Esophagus (tissue), 2 donors: ENCODE results near the gene ANTXRL. TPM values are rescaled to one million over a fixed set of nuclear protein-coding genes. Genes with fewer than 3 reads are reported as not detected.
"Not testable (repeated sequence)": the region's sequence is repeated elsewhere in the genome, so short reads cannot be mapped to it uniquely, and the experiment has no call there.

Source experiments
- H3K27ac ChIP-seq, 2 donors: one replicate each; pipeline ENCODE4 v1.5.1; 2013; ENCODE audit warnings: low read depth in 2 of 2, mild to moderate bottlenecking in 2 of 2, inconsistent platforms in 1 of 2, low read length in 1 of 2, moderate library complexity in 1 of 2
- H3K27me3 ChIP-seq, 2 donors: one replicate each; pipeline ENCODE4 v1.6.1; 2013; ENCODE audit warnings: low read length in 2 of 2, control low read depth in 1 of 2, mild to moderate bottlenecking in 1 of 2; ENCODE audit not compliant: insufficient read depth in 2 of 2, control insufficient read depth in 1 of 2
- H3K36me3 ChIP-seq, 2 donors: one replicate each; pipeline ENCODE4 v1.6.1; 2013; ENCODE audit warnings: low read length in 1 of 2; ENCODE audit not compliant: control insufficient read depth in 2 of 2, insufficient read depth in 2 of 2
- H3K4me1 ChIP-seq, 2 donors: one replicate each; pipeline ENCODE4 v1.6.1; 2013; ENCODE audit warnings: low read length in 1 of 2; ENCODE audit not compliant: control insufficient read depth in 2 of 2, insufficient read depth in 2 of 2
- H3K4me3 ChIP-seq, 2 donors: one replicate each; pipeline ENCODE4 v1.5.1; 2013; ENCODE audit warnings: low read length in 2 of 2, mild to moderate bottlenecking in 2 of 2, low read depth in 1 of 2, moderate library complexity in 1 of 2
- H3K9me3 ChIP-seq, 2 donors: one replicate each; pipeline ENCODE4 v1.6.1; 2013; ENCODE audit warnings: mild to moderate bottlenecking in 2 of 2, low read depth in 1 of 2, low read length in 1 of 2, moderate library complexity in 1 of 2; ENCODE audit not compliant: control insufficient read depth in 2 of 2, insufficient read depth in 1 of 2
- WGBS, 2 donors: extraction: QIAGEN DNeasy Blood & Tissue Kit; methylation state at CpG; one replicate each; pipeline ENCODE4 v1.1.7; 2013; 5-methylcytosine and 5-hydroxymethylcytosine counted together
- polyA plus RNA-seq, 2 donors: library from polyadenylated mRNA; stranded (reverse); fragments of 200-250 nt; gene quantifications; one replicate each; pipeline ENCODE4 v1.2.3, GENCODE V29; 2013
- donor health status: healthy with polysubstance abuse.
- donor health status: Bipolar disorder and iron deficiency.

ANTXRL gene
- polyA plus RNA-seq, 2 donors: 0.12 TPM; not detected in 1

GRCh38 chr10:46247808-46248569 lies 38.8 kb upstream of the ANTXRL start:
- Histone ChIP-seq H3K4me3 (no peak overlapping the region), H3K9me3 (no peaks in the 10 kb centered on the region), H3K4me1 (no peaks in the 10 kb centered on the region), H3K36me3 (no peaks in the 10 kb centered on the region), H3K27ac (no peak overlapping the region), H3K27me3 (no peaks in the 10 kb centered on the region)
- WGBS, 2 donors: 68 to 85% methylated on average over 14 of the region's 14 CpGs

- Histone ChIP-seq H3K9me3 (peaks cover 0 to 3% of the 10 kb centered on the region in 2 donors), H3K27me3 (no peaks in the 10 kb centered on the region), H3K27ac (no peak overlapping the region), H3K36me3 (no peaks in the 10 kb centered on the region), H3K4me3 (no peak overlapping the region), H3K4me1 (no peaks in the 10 kb centered on the region)
- WGBS, 2 donors: 67 to 75% methylated on average over 10 of the region's 10 CpGs
Observed at GRCh38 chr10:46248651-46249146, 38.1 kb upstream of the ANTXRL start.

GRCh38 chr10:46249617-46250344 lies 37.0 kb upstream of the ANTXRL start:
- WGBS, 2 donors: 86 to 97% methylated on average over 4 to 9 of the region's 9 CpGs
- H3K4me1 ChIP-seq: not testable (repeated sequence)

GRCh38 chr10:46250481-46250880 lies 36.3 kb upstream of the ANTXRL start:
- Histone ChIP-seq H3K27me3 (no peaks in the 10 kb centered on the region), H3K9me3 (peaks cover 0 to 3% of the 10 kb centered on the region in 2 donors), H3K27ac (no peak overlapping the region), H3K4me3 (no peak overlapping the region), H3K36me3 (no peaks in the 10 kb centered on the region), H3K4me1 (no peaks in the 10 kb centered on the region)
- 83 to 86% methylated on average over 5 of the region's 5 CpGs for WGBS, 2 donors

More at GRCh38 chr10:46249617-46250344, 37.0 kb upstream of the ANTXRL start:
- not testable (repeated sequence) for H3K9me3 ChIP-seq, H3K4me3 ChIP-seq, H3K36me3 ChIP-seq, H3K27me3 ChIP-seq, H3K27ac ChIP-seq

- no peaks in the 10 kb centered on the region for H3K4me1 ChIP-seq
- no peaks in the 10 kb centered on the region for H3K36me3 ChIP-seq
- no peak overlapping the region for H3K4me3 ChIP-seq
- H3K9me3 ChIP-seq: peaks cover 0 to 3% of the 10 kb centered on the region in 2 donors
- 81 to 82% methylated on average over 9 of the region's 9 CpGs for WGBS, 2 donors
- no peaks in the 10 kb centered on the region for H3K27me3 ChIP-seq
- no peak overlapping the region for H3K27ac ChIP-seq
Observed at GRCh38 chr10:46250898-46251856, 35.6 kb upstream of the ANTXRL start.

- no peak overlapping the region for H3K4me3 ChIP-seq
- 87 to 90% methylated on average over 16 of the region's 16 CpGs for WGBS, 2 donors
- no peaks in the 10 kb centered on the region for H3K27me3 ChIP-seq
- peaks cover 0 to 3% of the 10 kb centered on the region in 2 donors for H3K9me3 ChIP-seq
- no peaks in the 10 kb centered on the region for H3K4me1 ChIP-seq
- no peak overlapping the region for H3K27ac ChIP-seq
- H3K36me3 ChIP-seq: no peaks in the 10 kb centered on the region
Observed at GRCh38 chr10:46251857-46252847, 34.6 kb upstream of the ANTXRL start.

GRCh38 chr10:46253076-46254006 lies 33.5 kb upstream of the ANTXRL start:
- 79 to 81% methylated on average over 19 of the region's 19 CpGs for WGBS, 2 donors
- Histone ChIP-seq H3K4me1 (no peaks in the 10 kb centered on the region), H3K9me3 (peaks cover 0 to 3% of the 10 kb centered on the region in 2 donors), H3K36me3 (no peaks in the 10 kb centered on the region), H3K27me3 (no peaks in the 10 kb centered on the region), H3K4me3 (no peak overlapping the region), H3K27ac (no peak overlapping the region)

- H3K4me1 ChIP-seq: no peaks in the 10 kb centered on the region
- H3K9me3 ChIP-seq: peaks cover 0 to 3% of the 10 kb centered on the region in 2 donors
- H3K27me3 ChIP-seq: no peaks in the 10 kb centered on the region
- H3K36me3 ChIP-seq: no peaks in the 10 kb centered on the region
- WGBS, 2 donors: 85 to 93% methylated on average over 6 of the region's 6 CpGs
- H3K4me3 ChIP-seq: no peak overlapping the region
- no peak overlapping the region for H3K27ac ChIP-seq
Observed at GRCh38 chr10:46254007-46254383, 32.8 kb upstream of the ANTXRL start.
